Fibroblast of lung (primary cell): ENCODE measurements around the gene COMMD10. TPM values are rescaled to one million over a fixed set of nuclear protein-coding genes. Genes with fewer than 3 reads are reported as not detected.

Source experiments
- DNase-seq, 2 donors: peaks; one replicate each; pipeline versions ENCODE4 v3.0.0 to v3.0.0-alpha.2; 2010; ENCODE audit warnings: low read depth in 2 of 2
- H2AFZ ChIP-seq: 2 replicates; pipeline ENCODE4 v1.5.1; 2012; ENCODE audit warnings: low read length, control low read depth, inconsistent platforms
- H3K27ac ChIP-seq: 2 replicates; pipeline ENCODE4 v1.5.1; 2011; ENCODE audit warnings: low read length, control low read depth; ENCODE audit not compliant: insufficient read depth
- H3K27me3 ChIP-seq: 2 replicates; pipeline ENCODE4 v1.5.1; 2011; ENCODE audit warnings: mild to moderate bottlenecking, low read length; ENCODE audit not compliant: control insufficient read depth, insufficient read depth
- H3K36me3 ChIP-seq: 2 replicates; pipeline ENCODE4 v1.5.1; 2011; ENCODE audit warnings: low read length; ENCODE audit not compliant: control insufficient read depth, insufficient read depth
- H3K4me1 ChIP-seq: 2 replicates; pipeline ENCODE4 v1.5.1; 2011; ENCODE audit warnings: low read length; ENCODE audit not compliant: control insufficient read depth, insufficient read depth; ENCODE audit errors: extremely low read depth
- H3K4me2 ChIP-seq: 2 replicates; pipeline ENCODE4 v1.5.1; 2011; ENCODE audit warnings: low read length, control low read depth; ENCODE audit not compliant: insufficient read depth; ENCODE audit errors: extremely low read depth
- H3K4me3 ChIP-seq, 4 experiments: fragments of 200-600 bp in 1 of 4; sonication (generic) in 1 of 4; replicated peaks in 1 of 4; 2 replicates each; pipeline ENCODE4 v1.5.1; 2011 to 2016; ENCODE audit warnings: low read length in 4 of 4, low read depth in 3 of 4, mild to moderate bottlenecking in 3 of 4, control low read depth in 2 of 4, inconsistent platforms in 1 of 4, mixed read lengths in 1 of 4; ENCODE audit not compliant: insufficient read depth in 1 of 4; ENCODE audit errors: control extremely low read depth in 1 of 4
- H3K79me2 ChIP-seq: 2 replicates; pipeline ENCODE4 v1.5.1; 2012; ENCODE audit warnings: mild to moderate bottlenecking, low read length, inconsistent platforms; ENCODE audit not compliant: control insufficient read depth, insufficient read depth
- H3K9ac ChIP-seq: 2 replicates; pipeline ENCODE4 v1.5.1; 2011; ENCODE audit warnings: mild to moderate bottlenecking, low read length, control low read depth; ENCODE audit not compliant: insufficient read depth
- H3K9me3 ChIP-seq: 2 replicates; pipeline ENCODE4 v1.5.1; 2012; ENCODE audit warnings: low read depth, low read length; ENCODE audit not compliant: control insufficient read depth, insufficient read depth
- H4K20me1 ChIP-seq: 2 replicates; pipeline ENCODE4 v1.5.1; 2011; ENCODE audit warnings: low read length; ENCODE audit not compliant: control insufficient read depth, insufficient read depth; ENCODE audit errors: extremely low read depth
- EZH2 ChIP-seq: IDR thresholded peaks from 2 replicates; pipeline ENCODE4 v1.5.1; 2012; ENCODE audit warnings: low read length, control low read depth, mild to moderate bottlenecking; ENCODE audit errors: missing control alignments
- polyA plus RNA-seq, 2 donors: library from polyadenylated mRNA; depleted of rRNA in 1 of 2; stranded (reverse) in 1 of 2; unstranded in 1 of 2; fragments of >200 nt; gene quantifications; 2 replicates each; pipeline ENCODE4 v1.2.1, GENCODE V29; 2011 to 2012; ENCODE audit warnings: missing spikeins in 1 of 2
- total RNA-seq: library from RNA; depleted of rRNA; stranded (reverse); fragments of >200 nt; gene quantifications from 2 replicates; pipeline ENCODE4 v1.2.1, GENCODE V29; 2014
- TF ChIP-seq, protein P1 (sequence below), 2 donors: IDR thresholded peaks in 1 of 2; conservative IDR thresholded peaks in 1 of 2; 1 replicate in 1 of 2; 2 replicates in 1 of 2; pipeline ENCODE4 v1.5.1; 2011 to 2012; ENCODE audit warnings: low read length in 2 of 2, control low read depth in 1 of 2, inconsistent platforms in 1 of 2, low read depth in 1 of 2, mild to moderate bottlenecking in 1 of 2

Gene COMMD10
- total and polyA plus RNA-seq, 2 donors (not counting 1 experiment from before 2014, with no cell fraction given): 24.2 to 35.8 TPM

DNA sequence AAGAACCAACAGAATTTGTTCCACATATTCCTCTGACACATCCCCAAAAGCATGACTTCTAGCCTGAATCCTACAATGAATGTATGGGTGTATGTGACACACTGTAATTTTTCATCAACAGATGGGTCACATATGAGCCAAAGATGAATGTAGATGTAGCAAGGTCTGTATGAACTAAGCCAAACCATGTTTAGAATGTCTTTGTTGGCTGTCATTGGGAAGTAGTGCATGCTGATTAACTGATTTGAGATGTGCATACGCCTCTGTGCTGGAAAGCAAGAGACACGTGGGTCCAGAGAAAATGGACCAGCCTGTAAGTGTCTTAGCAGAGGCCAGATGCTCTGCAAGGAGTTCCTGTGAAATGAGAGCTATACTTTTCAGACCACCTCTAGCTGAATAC lies 222.0 kb downstream of the COMMD10 start:
- Histone ChIP-seq H3K9ac (no peak overlapping the region), H2AFZ (no peak overlapping the region), H3K27ac (no peak overlapping the region), H3K27me3 (no peaks in the 10 kb centered on the region), H3K79me2 (no peaks in the 10 kb centered on the region), H4K20me1 (no peaks in the 10 kb centered on the region), H3K4me1 (no peaks in the 10 kb centered on the region), H3K4me2 (no peak overlapping the region), H3K36me3 (no peaks in the 10 kb centered on the region), H3K9me3 (no peaks in the 10 kb centered on the region), H3K4me3 (no peak overlapping the region)
- no peak for TF ChIP-seq EZH2
- no peak for DNase-seq

DNA sequence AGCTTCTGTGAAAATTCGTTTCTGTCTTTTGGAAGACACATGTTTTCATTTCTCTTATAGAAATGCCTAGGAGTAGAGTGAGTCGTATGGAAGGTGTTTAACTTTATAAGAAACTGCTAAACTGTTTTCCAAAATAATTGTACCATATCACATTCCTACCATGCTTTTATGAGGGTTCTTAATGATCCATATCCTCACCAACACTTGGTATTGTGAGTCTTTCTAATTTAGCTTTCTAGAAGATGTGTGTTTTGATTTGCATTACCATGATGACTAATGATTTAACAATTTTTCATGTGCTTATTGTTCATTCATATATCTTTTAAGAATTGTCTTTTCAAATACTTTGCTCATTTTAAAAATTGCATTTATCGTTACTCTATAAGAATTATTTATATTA lies 223.6 kb downstream of the COMMD10 start:
- H3K4me1 ChIP-seq: no peaks in the 10 kb centered on the region
- H3K4me2 ChIP-seq: no peak overlapping the region
- no peak overlapping the region for H2AFZ ChIP-seq
- no peak overlapping the region for H3K9ac ChIP-seq
- DNase-seq: peak in 1 of 2 donors; percentile 25
- no peaks in the 10 kb centered on the region for H3K79me2 ChIP-seq
- no peaks in the 10 kb centered on the region for H4K20me1 ChIP-seq
- no peaks in the 10 kb centered on the region for H3K36me3 ChIP-seq
- no peak overlapping the region for H3K4me3 ChIP-seq
- H3K9me3 ChIP-seq: no peaks in the 10 kb centered on the region
- H3K27ac ChIP-seq: no peak overlapping the region
- no peak for TF ChIP-seq EZH2
- TF ChIP-seq, protein P1, sequence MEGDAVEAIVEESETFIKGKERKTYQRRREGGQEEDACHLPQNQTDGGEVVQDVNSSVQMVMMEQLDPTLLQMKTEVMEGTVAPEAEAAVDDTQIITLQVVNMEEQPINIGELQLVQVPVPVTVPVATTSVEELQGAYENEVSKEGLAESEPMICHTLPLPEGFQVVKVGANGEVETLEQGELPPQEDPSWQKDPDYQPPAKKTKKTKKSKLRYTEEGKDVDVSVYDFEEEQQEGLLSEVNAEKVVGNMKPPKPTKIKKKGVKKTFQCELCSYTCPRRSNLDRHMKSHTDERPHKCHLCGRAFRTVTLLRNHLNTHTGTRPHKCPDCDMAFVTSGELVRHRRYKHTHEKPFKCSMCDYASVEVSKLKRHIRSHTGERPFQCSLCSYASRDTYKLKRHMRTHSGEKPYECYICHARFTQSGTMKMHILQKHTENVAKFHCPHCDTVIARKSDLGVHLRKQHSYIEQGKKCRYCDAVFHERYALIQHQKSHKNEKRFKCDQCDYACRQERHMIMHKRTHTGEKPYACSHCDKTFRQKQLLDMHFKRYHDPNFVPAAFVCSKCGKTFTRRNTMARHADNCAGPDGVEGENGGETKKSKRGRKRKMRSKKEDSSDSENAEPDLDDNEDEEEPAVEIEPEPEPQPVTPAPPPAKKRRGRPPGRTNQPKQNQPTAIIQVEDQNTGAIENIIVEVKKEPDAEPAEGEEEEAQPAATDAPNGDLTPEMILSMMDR (conservative IDR thresholded peaks at IDR 0.05 in 1 of 2, IDR thresholded peaks at IDR 0.05 in 1 of 2; ENCODE audit: low read depth in 1 of 2, low read length in 2 of 2): no peak
- H3K27me3 ChIP-seq: no peaks in the 10 kb centered on the region

DNA sequence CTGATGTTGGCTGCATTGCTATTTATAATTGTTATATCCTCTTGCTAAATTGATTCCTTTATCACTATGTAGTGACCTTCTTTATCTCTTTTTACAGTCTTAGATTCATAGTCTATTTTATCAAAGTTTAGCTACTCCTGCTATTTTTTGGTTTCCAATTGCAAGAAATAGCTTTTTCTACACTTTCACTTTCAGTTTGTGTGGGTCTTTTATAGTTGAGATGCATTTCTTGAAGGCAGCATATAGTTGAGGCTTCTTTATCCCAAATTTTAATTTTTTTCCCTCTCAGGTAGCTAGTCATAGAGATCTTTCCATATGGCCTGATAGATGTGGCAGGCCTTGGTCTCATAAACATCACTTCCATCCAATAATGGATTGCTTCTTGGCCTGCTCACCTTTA lies 228.5 kb downstream of the COMMD10 start:
- H3K27me3 ChIP-seq: no peaks in the 10 kb centered on the region
- H3K4me1 ChIP-seq: no peaks in the 10 kb centered on the region
- no peak overlapping the region for H3K4me3 ChIP-seq
- no peaks in the 10 kb centered on the region for H3K9me3 ChIP-seq
- peak overlapping the region; percentile 22 for H2AFZ ChIP-seq
- peak in 1 of 2 donors; percentile 15 for DNase-seq
- no peaks in the 10 kb centered on the region for H3K79me2 ChIP-seq
- H3K4me2 ChIP-seq: peak overlapping the region; percentile 15
- TF ChIP-seq, protein P1 (conservative IDR thresholded peaks at IDR 0.05 in 1 of 2, IDR thresholded peaks at IDR 0.05 in 1 of 2; ENCODE audit: low read depth in 1 of 2, low read length in 2 of 2): no peak
- no peak for TF ChIP-seq EZH2
- no peak overlapping the region for H3K27ac ChIP-seq
- H3K9ac ChIP-seq: no peak overlapping the region
- no peaks in the 10 kb centered on the region for H3K36me3 ChIP-seq
- no peaks in the 10 kb centered on the region for H4K20me1 ChIP-seq
